ENCODE data around the gene MYOM3. TPM values are rescaled to one million over a fixed set of nuclear protein-coding genes. Genes with fewer than 3 reads are reported as not detected.

MYOM3 gene
- total and polyA plus RNA-seq, 2 of the 13 experiments (the other 11 are each of a cell fraction or from before 2014, with no cell fraction given), result 5.8 to 15.3 TPM

- TF ChIP-seq ZNF264 (CRISPR knock-in tag; IDR thresholded peaks at IDR 0.05) (0 out of 2 replicates have a peak, but pooled peaks have one; percentile 43), FOXK1 (CRISPR knock-in tag; IDR thresholded peaks at IDR 0.05; ENCODE audit: borderline replicate concordance, low read depth) (peak; percentile 60), POLR2G (IDR thresholded peaks at IDR 0.05; ENCODE audit: low read depth, low read length) (peak; percentile 71), STAT6 (CRISPR knock-in tag; IDR thresholded peaks at IDR 0.05; ENCODE audit: borderline replicate concordance) (no peak; the same call in 1 of the 2 replicates), THRA (CRISPR knock-in tag; IDR thresholded peaks at IDR 0.05; ENCODE audit: borderline replicate concordance) (peak; percentile 95), MATR3 (CRISPR knock-in tag; IDR thresholded peaks at IDR 0.05) (no peak), ZNF138 (CRISPR knock-in tag; IDR thresholded peaks at IDR 0.05; ENCODE audit: low read depth) (0 out of 2 replicates have a peak, but pooled peaks have one; percentile 50), ZFP91 (CRISPR knock-in tag; IDR thresholded peaks at IDR 0.05; ENCODE audit: borderline replicate concordance) (peak; percentile 39; the same call in 1 of the 2 replicates), ZNF841 (CRISPR knock-in tag; IDR thresholded peaks at IDR 0.05; ENCODE audit: borderline replicate concordance) (no peak), ZNF615 (CRISPR knock-in tag; IDR thresholded peaks at IDR 0.05; ENCODE audit: borderline replicate concordance) (peak; percentile 63; the same call in 1 of the 2 replicates), KLF13 (CRISPR knock-in tag; IDR thresholded peaks at IDR 0.05) (no peak), NR2C2 (CRISPR knock-in tag; IDR thresholded peaks at IDR 0.05; ENCODE audit: borderline replicate concordance) (peak; percentile 49; the same call in 1 of the 2 replicates), ZMAT3 (CRISPR knock-in tag; conservative IDR thresholded peaks at IDR 0.05) (peak; percentile 84; the same call in 1 of the 2 replicates), ZNF335 (CRISPR knock-in tag; IDR thresholded peaks at IDR 0.05) (peak; percentile 40; the same call in 1 of the 2 replicates)
- TF ChIP-seq, protein P1, sequence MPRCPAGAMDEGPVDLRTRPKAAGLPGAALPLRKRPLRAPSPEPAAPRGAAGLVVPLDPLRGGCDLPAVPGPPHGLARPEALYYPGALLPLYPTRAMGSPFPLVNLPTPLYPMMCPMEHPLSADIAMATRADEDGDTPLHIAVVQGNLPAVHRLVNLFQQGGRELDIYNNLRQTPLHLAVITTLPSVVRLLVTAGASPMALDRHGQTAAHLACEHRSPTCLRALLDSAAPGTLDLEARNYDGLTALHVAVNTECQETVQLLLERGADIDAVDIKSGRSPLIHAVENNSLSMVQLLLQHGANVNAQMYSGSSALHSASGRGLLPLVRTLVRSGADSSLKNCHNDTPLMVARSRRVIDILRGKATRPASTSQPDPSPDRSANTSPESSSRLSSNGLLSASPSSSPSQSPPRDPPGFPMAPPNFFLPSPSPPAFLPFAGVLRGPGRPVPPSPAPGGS (CRISPR knock-in tag; IDR thresholded peaks at IDR 0.05), result peak; percentile 48; the same call in 1 of the 2 replicates
- TF ChIP-seq, protein P2, sequence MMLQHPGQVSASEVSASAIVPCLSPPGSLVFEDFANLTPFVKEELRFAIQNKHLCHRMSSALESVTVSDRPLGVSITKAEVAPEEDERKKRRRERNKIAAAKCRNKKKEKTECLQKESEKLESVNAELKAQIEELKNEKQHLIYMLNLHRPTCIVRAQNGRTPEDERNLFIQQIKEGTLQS (CRISPR knock-in tag; IDR thresholded peaks at IDR 0.05), result no peak
- TF ChIP-seq, protein P3, sequence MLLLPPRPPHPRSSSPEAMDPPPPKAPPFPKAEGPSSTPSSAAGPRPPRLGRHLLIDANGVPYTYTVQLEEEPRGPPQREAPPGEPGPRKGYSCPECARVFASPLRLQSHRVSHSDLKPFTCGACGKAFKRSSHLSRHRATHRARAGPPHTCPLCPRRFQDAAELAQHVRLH (CRISPR knock-in tag; IDR thresholded peaks at IDR 0.05; ENCODE audit: borderline replicate concordance, low read depth), result peak; percentile 65; the same call in 1 of the 2 replicates
- TF ChIP-seq, protein P4, sequence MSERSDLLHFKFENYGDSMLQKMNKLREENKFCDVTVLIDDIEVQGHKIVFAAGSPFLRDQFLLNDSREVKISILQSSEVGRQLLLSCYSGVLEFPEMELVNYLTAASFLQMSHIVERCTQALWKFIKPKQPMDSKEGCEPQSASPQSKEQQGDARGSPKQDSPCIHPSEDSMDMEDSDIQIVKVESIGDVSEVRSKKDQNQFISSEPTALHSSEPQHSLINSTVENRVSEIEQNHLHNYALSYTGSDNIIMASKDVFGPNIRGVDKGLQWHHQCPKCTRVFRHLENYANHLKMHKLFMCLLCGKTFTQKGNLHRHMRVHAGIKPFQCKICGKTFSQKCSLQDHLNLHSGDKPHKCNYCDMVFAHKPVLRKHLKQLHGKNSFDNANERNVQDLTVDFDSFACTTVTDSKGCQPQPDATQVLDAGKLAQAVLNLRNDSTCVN (CRISPR knock-in tag; IDR thresholded peaks at IDR 0.05; ENCODE audit: borderline replicate concordance), result no peak; the same call in 1 of the 2 replicates
Observed at GRCh38 chr1:24021403-24022266, 90.3 kb downstream of the MYOM3 start (continued).

All from HepG2 (cell line).